HG03280 (cell line): Measurements from ENCODE around the gene FOXA3.
"Not testable (repeated sequence)": the region's sequence is repeated elsewhere in the genome, so short reads cannot be mapped to it uniquely, and the experiment has no call there.

ENCODE experiments used
- ATAC-seq: cut with Tn5 transposase; IDR thresholded peaks from one replicate; pipeline ENCODE4 v1.9.1; 2021; ENCODE audit warnings: mild to moderate bottlenecking, moderate library complexity; ENCODE audit not compliant: unreplicated experiment

Gene FOXA3

GRCh38 chr19:45887200-45887710, 23.1 kb downstream of the FOXA3 start:
- ATAC-seq, result no peak

- no peak for ATAC-seq
Observed at GRCh38 chr19:45889210-45889885, 25.2 kb downstream of the FOXA3 start.

GRCh38 chr19:45890877-45891276, 26.8 kb downstream of the FOXA3 start:
- no peak for ATAC-seq

GRCh38 chr19:45895519-45895972, 31.4 kb downstream of the FOXA3 start:
- no peak for ATAC-seq

- ATAC-seq, result not testable (repeated sequence)
Observed at GRCh38 chr19:45895983-45896599, 32.0 kb downstream of the FOXA3 start.

GRCh38 chr19:45897261-45897812, 33.2 kb downstream of the FOXA3 start:
- ATAC-seq, result no peak

GRCh38 chr19:45899253-45899652, 35.1 kb downstream of the FOXA3 start:
- ATAC-seq, result no peak

GRCh38 chr19:45899919-45900589, 35.9 kb downstream of the FOXA3 start:
- no peak for ATAC-seq

- no peak for ATAC-seq
Observed at GRCh38 chr19:45900738-45901431, 36.8 kb downstream of the FOXA3 start.

GRCh38 chr19:45901432-45901911, 37.3 kb downstream of the FOXA3 start:
- no peak for ATAC-seq

GRCh38 chr19:45901912-45902650, 38.0 kb downstream of the FOXA3 start, which contains the start of gene MYPOP:
TSS of gene MYPOP (minus strand) at chr19:45902613. CDS start at chr19:45901773, 840 bp downstream.
- no peak for ATAC-seq

GRCh38 chr19:45902651-45903625, 38.8 kb downstream of the FOXA3 start:
- peak; percentile 86 for ATAC-seq

- no peak for ATAC-seq
Observed at GRCh38 chr19:45905011-45905410, 40.9 kb downstream of the FOXA3 start.

GRCh38 chr19:45906221-45906620, 42.1 kb downstream of the FOXA3 start:
- no peak for ATAC-seq

GRCh38 chr19:45908956-45909355, 44.8 kb downstream of the FOXA3 start:
- no peak for ATAC-seq

- no peak for ATAC-seq
Observed at GRCh38 chr19:45911291-45911690, 47.2 kb downstream of the FOXA3 start.

GRCh38 chr19:45913874-45914830, 50.0 kb downstream of the FOXA3 start, which contains the start of gene NANOS2:
TSS of gene NANOS2 (minus strand) at chr19:45914778. CDS start at chr19:45914693, 85 bp downstream.
- no peak for ATAC-seq
